Renal cortex interstitium (tissue), 11 donors: ENCODE results near the gene HSPBAP1. TPM values are rescaled to one million over a fixed set of nuclear protein-coding genes. Genes with fewer than 3 reads are reported as not detected.
A peak's percentile ranks its signal among the peaks of the same experiment; 100 is the strongest.
"Not testable (repeated sequence)": the region's sequence is repeated elsewhere in the genome, so short reads cannot be mapped to it uniquely, and the experiment has no call there.

Source experiments
- DNase-seq, 11 donors: peaks; one replicate each; pipeline ENCODE4 v3.0.0-alpha.2; 2013; ENCODE audit warnings: low read depth in 9 of 11, low spot score in 4 of 11; ENCODE audit errors: extremely low read depth in 1 of 11
- polyA plus RNA-seq, 3 donors: library from polyadenylated mRNA; unstranded; fragments of 120-200 nt; gene quantifications; one replicate each; pipeline ENCODE4 v1.2.1, GENCODE V29; 2013; ENCODE audit not compliant: insufficient read length in 3 of 3

The HSPBAP1 gene
- polyA plus RNA-seq, 3 donors, result 10.0 to 14.9 (median 12.3) TPM

- not testable (repeated sequence) for DNase-seq
Measured at GRCh38 chr3:122710616-122711251, 82.9 kb downstream of the HSPBAP1 start.

- DNase-seq, result no peak
Measured at GRCh38 chr3:122705379-122705778, 88.3 kb downstream of the HSPBAP1 start.

GRCh38 chr3:122700193-122700592, 93.4 kb downstream of the HSPBAP1 start:
- DNase-seq, result no peak

GRCh38 chr3:122697952-122698620, 95.5 kb downstream of the HSPBAP1 start:
- DNase-seq, result no peak

GRCh38 chr3:122695927-122696561, 97.6 kb downstream of the HSPBAP1 start:
- DNase-seq, result no peak

GRCh38 chr3:122694966-122695365, 98.7 kb downstream of the HSPBAP1 start:
- DNase-seq, result no peak

GRCh38 chr3:122692674-122693073, 101.0 kb downstream of the HSPBAP1 start:
- DNase-seq, result no peak

GRCh38 chr3:122691195-122691594, 102.4 kb downstream of the HSPBAP1 start:
- DNase-seq, result peak in 1 of 11 donors; percentile 4

GRCh38 chr3:122690096-122690495, 103.5 kb downstream of the HSPBAP1 start:
- no peak for DNase-seq

Other genes starting within 250 kb of the HSPBAP1 start
- 10 to 100 TPM; 13.4 to 16.6 (median 13.6) TPM for gene PARP9, start 229.5 kb downstream of the HSPBAP1 start, polyA plus RNA-seq
- gene DTX3L, start 229.5 kb downstream of the HSPBAP1 start, polyA plus RNA-seq, result 10 to 100 TPM; 12.0 to 14.2 (median 13.3) TPM
- under 1 TPM; 0.32 to 0.58 (median 0.47) TPM for gene PARP15, start 216.2 kb downstream of the HSPBAP1 start, polyA plus RNA-seq
- 10 to 100 TPM; 18.8 to 28.3 (median 24.3) TPM for gene PARP14, start 113.0 kb downstream of the HSPBAP1 start, polyA plus RNA-seq
- 10 to 100 TPM; 14.0 to 15.5 (median 15.4) TPM for gene SLC49A4, start 1.2 kb upstream of the HSPBAP1 start, polyA plus RNA-seq
- gene SEMA5B, start 233.9 kb upstream of the HSPBAP1 start, polyA plus RNA-seq, result 10 to 100 TPM; 25.3 to 31.3 (median 25.8) TPM